Measurements from ENCODE around the gene CFAP45.

CFAP45 gene

GRCh38 chr1:159932296-159933285 is 32.6 kb upstream of the CFAP45 start:
- no peak overlapping the region for H3K4me3 ChIP-seq (ENCODE audit: low read length)
- H4K20me1 ChIP-seq (ENCODE audit: control insufficient read depth, insufficient read depth, low read depth, low read length), result no peaks in the 10 kb centered on the region
- H3K4me1 ChIP-seq (ENCODE audit: control insufficient read depth, low read length), result peaks cover 20% of the 10 kb centered on the region
- no peaks in the 10 kb centered on the region for H3K36me3 ChIP-seq (ENCODE audit: control insufficient read depth, low read length)
- H3K79me2 ChIP-seq (ENCODE audit: control insufficient read depth, low read length), result no peaks in the 10 kb centered on the region
- no peaks in the 10 kb centered on the region for H3K9me3 ChIP-seq (ENCODE audit: control insufficient read depth, insufficient read depth, low read length)
- H3F3A ChIP-seq (ENCODE audit: control insufficient read depth, insufficient read depth), result no peaks in the 10 kb centered on the region
- TF ChIP-seq EZH2phosphoT487 (IDR thresholded peaks at IDR 0.05; ENCODE audit: borderline replicate concordance, low read length) (no peak), CTCF (IDR thresholded peaks at IDR 0.05; ENCODE audit: low read depth, low read length, poor library complexity, severe bottlenecking) (no peak)
- H3K27me3 ChIP-seq (ENCODE audit: control insufficient read depth, low read length), result peaks cover 5% of the 10 kb centered on the region; the same call in 1 of the 2 replicates
- no peak overlapping the region for H3K27ac ChIP-seq (ENCODE audit: low read depth, low read length)
- H3K9me2 ChIP-seq (replicated peaks; ENCODE audit: control insufficient read depth, low read length), result no peaks in the 10 kb centered on the region
- H3K4me2 ChIP-seq (ENCODE audit: low read length), result no peak overlapping the region

GRCh38 chr1:159931795-159932173 is 31.8 kb upstream of the CFAP45 start:
- Histone ChIP-seq H3K79me2 (ENCODE audit: control insufficient read depth, low read length) (no peaks in the 10 kb centered on the region), H3K4me2 (ENCODE audit: low read length) (no peak overlapping the region), H3K27ac (ENCODE audit: low read depth, low read length) (no peak overlapping the region), H3K4me3 (ENCODE audit: low read length) (no peak overlapping the region), H3K27me3 (ENCODE audit: control insufficient read depth, low read length) (peaks cover 5% of the 10 kb centered on the region; the same call in 1 of the 2 replicates), H3F3A (ENCODE audit: control insufficient read depth, insufficient read depth) (no peaks in the 10 kb centered on the region; the same call in 1 of the 2 replicates), H3K9me2 (replicated peaks; ENCODE audit: control insufficient read depth, low read length) (no peaks in the 10 kb centered on the region), H4K20me1 (ENCODE audit: control insufficient read depth, insufficient read depth, low read depth, low read length) (no peaks in the 10 kb centered on the region), H3K4me1 (ENCODE audit: control insufficient read depth, low read length) (peaks cover 12% of the 10 kb centered on the region), H3K9me3 (ENCODE audit: control insufficient read depth, insufficient read depth, low read length) (no peaks in the 10 kb centered on the region), H3K36me3 (ENCODE audit: control insufficient read depth, low read length) (no peaks in the 10 kb centered on the region)
- TF ChIP-seq EZH2phosphoT487 (IDR thresholded peaks at IDR 0.05; ENCODE audit: borderline replicate concordance, low read length), result no peak
- TF ChIP-seq CTCF (IDR thresholded peaks at IDR 0.05; ENCODE audit: low read depth, low read length, poor library complexity, severe bottlenecking), result no peak

- Histone ChIP-seq H3K4me3 (ENCODE audit: low read length) (no peak overlapping the region), H3K4me2 (ENCODE audit: low read length) (no peak overlapping the region), H3K36me3 (ENCODE audit: control insufficient read depth, low read length) (no peaks in the 10 kb centered on the region), H3K27ac (ENCODE audit: low read depth, low read length) (no peak overlapping the region), H3K79me2 (ENCODE audit: control insufficient read depth, low read length) (no peaks in the 10 kb centered on the region; the same call in 1 of the 2 replicates), H3K4me1 (ENCODE audit: control insufficient read depth, low read length) (peaks cover 9% of the 10 kb centered on the region), H3K9me2 (replicated peaks; ENCODE audit: control insufficient read depth, low read length) (no peaks in the 10 kb centered on the region), H3K27me3 (ENCODE audit: control insufficient read depth, low read length) (peaks cover 5% of the 10 kb centered on the region; the same call in 1 of the 2 replicates), H3F3A (ENCODE audit: control insufficient read depth, insufficient read depth) (no peaks in the 10 kb centered on the region; the same call in 1 of the 2 replicates), H3K9me3 (ENCODE audit: control insufficient read depth, insufficient read depth, low read length) (no peaks in the 10 kb centered on the region), H4K20me1 (ENCODE audit: control insufficient read depth, insufficient read depth, low read depth, low read length) (no peaks in the 10 kb centered on the region)
- TF ChIP-seq CTCF (IDR thresholded peaks at IDR 0.05; ENCODE audit: low read depth, low read length, poor library complexity, severe bottlenecking) (no peak), EZH2phosphoT487 (IDR thresholded peaks at IDR 0.05; ENCODE audit: borderline replicate concordance, low read length) (no peak)
Observed at GRCh38 chr1:159931101-159931794, 31.3 kb upstream of the CFAP45 start.

Data from DOHH2 (cell line).